MM.1S (cell line): ENCODE measurements around the gene FMN1.

ENCODE experiments used
- DNase-seq: peaks from one replicate; pipeline ENCODE4 v3.0.0-alpha.2; 2015
- H2AFZ ChIP-seq: fragments of 300-600 bp; sonication (generic); 2 replicates; pipeline ENCODE4 v1.6.0; 2016; ENCODE audit warnings: antibody characterized with exemption, low read length
- H3F3A ChIP-seq: fragments of 300-600 bp; sonication (generic); 2 replicates; pipeline ENCODE4 v1.6.1; 2016; ENCODE audit warnings: mild to moderate bottlenecking, antibody characterized with exemption, low read length, moderate library complexity, mixed read lengths; ENCODE audit not compliant: insufficient read depth
- H3K27ac ChIP-seq: fragments of 300-600 bp; sonication (generic); 2 replicates; pipeline ENCODE4 v1.5.1; 2016; ENCODE audit warnings: mild to moderate bottlenecking, low read length
- H3K27me3 ChIP-seq: fragments of 300-600 bp; sonication (generic); replicated peaks from 2 replicates; pipeline ENCODE4 v1.6.0; 2016; ENCODE audit warnings: low read length; ENCODE audit not compliant: insufficient read depth
- H3K36me3 ChIP-seq: fragments of 300-600 bp; sonication (generic); replicated peaks from 2 replicates; pipeline ENCODE4 v1.6.1; 2016; ENCODE audit warnings: mild to moderate bottlenecking, low read length, mixed read lengths; ENCODE audit not compliant: insufficient read depth
- H3K4me1 ChIP-seq: fragments of 300-600 bp; sonication (generic); 2 replicates; pipeline ENCODE4 v1.6.1; 2016; ENCODE audit warnings: low read length, mixed read lengths
- H3K4me2 ChIP-seq: fragments of 300-600 bp; sonication (generic); 2 replicates; pipeline ENCODE4 v1.6.0; 2016; ENCODE audit warnings: low read depth, low read length
- H3K4me3 ChIP-seq: fragments of 300-600 bp; sonication (generic); 2 replicates; pipeline ENCODE4 v1.5.1; 2016; ENCODE audit warnings: low read length, mixed read lengths
- H3K79me2 ChIP-seq: fragments of 300-600 bp; sonication (generic); 2 replicates; pipeline ENCODE4 v1.6.1; 2016; ENCODE audit warnings: mixed run types, low read length, mixed read lengths
- H3K9ac ChIP-seq: fragments of 300-600 bp; sonication (generic); 2 replicates; pipeline ENCODE4 v1.6.1; 2016; ENCODE audit warnings: low read length, mixed read lengths
- H3K9me2 ChIP-seq: fragments of 300-600 bp; sonication (generic); replicated peaks from 2 replicates; pipeline ENCODE4 v1.6.1; 2016; ENCODE audit warnings: mild to moderate bottlenecking, low read length, mixed read lengths; ENCODE audit not compliant: insufficient read depth
- H3K9me3 ChIP-seq: fragments of 300-600 bp; sonication (generic); replicated peaks from 2 replicates; pipeline ENCODE4 v1.6.1; 2016; ENCODE audit warnings: mild to moderate bottlenecking, low read length, mixed read lengths; ENCODE audit not compliant: insufficient read depth
- H4K20me1 ChIP-seq: fragments of 300-600 bp; sonication (generic); 2 replicates; pipeline ENCODE4 v1.6.1; 2016; ENCODE audit warnings: mild to moderate bottlenecking, low read length, moderate library complexity, mixed read lengths; ENCODE audit not compliant: insufficient read depth
- EZH2 ChIP-seq: fragments of 300-600 bp; sonication (generic); optimal IDR thresholded peaks from 2 replicates; pipeline ENCODE3; 2017; ENCODE audit warnings: low read depth, mild to moderate bottlenecking, antibody characterized with exemption, low read length, mixed read lengths
- EZH2phosphoT487 ChIP-seq: fragments of 300-600 bp; sonication (generic); IDR thresholded peaks from 2 replicates; pipeline ENCODE4 v1.6.1; 2018; ENCODE audit warnings: antibody characterized with exemption, low read length
- TF ChIP-seq, protein P1 (sequence below): fragments of 300-600 bp; sonication (generic); IDR thresholded peaks from 2 replicates; pipeline ENCODE4 v1.5.1; 2016; ENCODE audit warnings: antibody characterized with exemption, low read length, mixed read lengths

FMN1 gene

DNA sequence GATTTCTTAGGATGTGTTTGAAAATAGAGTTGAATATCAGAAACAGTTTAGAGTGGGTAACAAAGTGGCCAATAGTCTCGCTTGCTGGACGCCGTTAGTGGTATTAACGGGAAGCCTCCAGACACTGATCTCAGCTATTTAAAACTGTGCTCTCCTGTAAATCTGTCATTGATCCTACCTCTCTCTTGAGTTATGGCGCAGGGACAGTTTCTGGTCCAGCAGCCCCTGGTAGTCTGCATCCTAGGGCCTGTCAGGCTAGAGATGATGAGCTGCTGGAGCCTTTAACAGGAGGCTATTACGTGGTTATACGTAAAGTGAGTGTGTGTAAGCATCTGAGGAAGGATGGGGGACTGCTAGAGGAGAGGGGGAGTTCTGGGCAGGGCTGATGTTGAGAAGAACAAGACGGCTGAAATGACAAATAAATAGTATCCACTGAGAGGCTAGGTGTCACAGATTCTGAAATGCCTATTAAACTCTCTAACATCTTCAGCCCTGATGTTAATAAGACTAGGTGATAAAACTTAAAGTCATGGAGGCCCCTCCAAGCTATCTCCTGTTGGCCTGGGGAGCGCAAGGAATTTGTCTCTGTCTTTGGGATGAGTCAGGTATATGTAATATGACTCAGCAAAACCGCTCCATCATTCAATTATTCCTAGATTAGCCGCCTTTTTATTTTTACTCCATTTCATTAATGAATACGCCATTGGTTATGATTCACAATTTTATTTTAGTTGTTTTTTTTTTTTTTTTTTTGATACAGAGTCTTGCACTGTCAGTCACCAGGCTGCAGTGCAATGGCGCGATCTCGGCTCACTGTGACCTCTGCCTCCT lies 321.0 kb downstream of the FMN1 start:
- H3K9ac ChIP-seq: no peak overlapping the region
- H3K27me3 ChIP-seq: no peaks in the 10 kb centered on the region
- DNase-seq: no peak
- no peak overlapping the region for H3K4me2 ChIP-seq
- no peak overlapping the region for H2AFZ ChIP-seq
- H4K20me1 ChIP-seq: no peaks in the 10 kb centered on the region
- no peaks in the 10 kb centered on the region for H3F3A ChIP-seq
- TF ChIP-seq, protein P1, sequence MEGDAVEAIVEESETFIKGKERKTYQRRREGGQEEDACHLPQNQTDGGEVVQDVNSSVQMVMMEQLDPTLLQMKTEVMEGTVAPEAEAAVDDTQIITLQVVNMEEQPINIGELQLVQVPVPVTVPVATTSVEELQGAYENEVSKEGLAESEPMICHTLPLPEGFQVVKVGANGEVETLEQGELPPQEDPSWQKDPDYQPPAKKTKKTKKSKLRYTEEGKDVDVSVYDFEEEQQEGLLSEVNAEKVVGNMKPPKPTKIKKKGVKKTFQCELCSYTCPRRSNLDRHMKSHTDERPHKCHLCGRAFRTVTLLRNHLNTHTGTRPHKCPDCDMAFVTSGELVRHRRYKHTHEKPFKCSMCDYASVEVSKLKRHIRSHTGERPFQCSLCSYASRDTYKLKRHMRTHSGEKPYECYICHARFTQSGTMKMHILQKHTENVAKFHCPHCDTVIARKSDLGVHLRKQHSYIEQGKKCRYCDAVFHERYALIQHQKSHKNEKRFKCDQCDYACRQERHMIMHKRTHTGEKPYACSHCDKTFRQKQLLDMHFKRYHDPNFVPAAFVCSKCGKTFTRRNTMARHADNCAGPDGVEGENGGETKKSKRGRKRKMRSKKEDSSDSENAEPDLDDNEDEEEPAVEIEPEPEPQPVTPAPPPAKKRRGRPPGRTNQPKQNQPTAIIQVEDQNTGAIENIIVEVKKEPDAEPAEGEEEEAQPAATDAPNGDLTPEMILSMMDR: no peak
- TF ChIP-seq EZH2phosphoT487 (no peak), EZH2 (no peak)
- H3K9me2 ChIP-seq: no peaks in the 10 kb centered on the region
- H3K79me2 ChIP-seq: no peaks in the 10 kb centered on the region
- 0 out of 2 replicates have a peak, but pooled peaks cover 3% of the 10 kb centered on the region for H3K36me3 ChIP-seq
- no peaks in the 10 kb centered on the region for H3K4me1 ChIP-seq
- H3K4me3 ChIP-seq: no peak overlapping the region
- no peaks in the 10 kb centered on the region for H3K9me3 ChIP-seq
- H3K27ac ChIP-seq: no peak overlapping the region

DNA sequence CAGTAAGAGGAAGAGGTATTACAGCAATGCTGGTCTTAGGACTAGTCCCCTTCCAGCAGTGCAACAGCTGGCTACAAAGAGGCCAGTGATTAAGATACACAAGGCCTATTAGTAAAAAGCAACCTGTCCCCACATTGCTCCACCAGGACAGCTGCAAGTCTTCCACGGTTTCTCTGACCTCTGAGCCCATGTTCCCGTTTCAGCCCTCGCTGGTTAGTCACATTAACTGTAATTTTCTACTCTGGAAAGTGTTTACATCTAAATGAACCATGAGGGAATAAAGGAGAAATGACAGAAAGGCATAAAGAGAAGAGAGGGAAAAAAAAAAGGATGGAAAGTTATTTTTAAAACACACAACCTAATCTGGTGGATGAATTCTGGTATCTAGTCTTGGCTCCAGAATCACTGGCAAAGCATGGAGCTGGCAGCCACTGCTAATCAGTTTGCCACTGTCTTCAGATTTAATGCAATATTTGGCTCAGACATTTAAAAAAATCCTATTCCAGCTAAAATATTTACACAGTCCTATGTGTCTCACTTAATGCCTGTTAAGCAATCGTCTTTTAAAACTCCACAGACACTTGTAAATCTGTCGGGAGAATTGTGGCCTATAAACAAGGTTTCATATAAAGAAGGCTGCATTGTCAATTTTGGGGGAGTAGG lies 321.8 kb downstream of the FMN1 start:
- Histone ChIP-seq H3K4me2 (no peak overlapping the region), H3K4me1 (no peaks in the 10 kb centered on the region), H3K36me3 (0 out of 2 replicates have a peak, but pooled peaks cover 3% of the 10 kb centered on the region), H3K9me3 (no peaks in the 10 kb centered on the region), H2AFZ (no peak overlapping the region), H4K20me1 (no peaks in the 10 kb centered on the region), H3K4me3 (no peak overlapping the region), H3K27me3 (no peaks in the 10 kb centered on the region), H3F3A (no peaks in the 10 kb centered on the region), H3K9ac (no peak overlapping the region), H3K79me2 (no peaks in the 10 kb centered on the region), H3K9me2 (no peaks in the 10 kb centered on the region), H3K27ac (no peak overlapping the region)
- no peak for DNase-seq
- TF ChIP-seq, protein P1: no peak
- TF ChIP-seq EZH2phosphoT487: no peak
- TF ChIP-seq EZH2: no peak

DNA sequence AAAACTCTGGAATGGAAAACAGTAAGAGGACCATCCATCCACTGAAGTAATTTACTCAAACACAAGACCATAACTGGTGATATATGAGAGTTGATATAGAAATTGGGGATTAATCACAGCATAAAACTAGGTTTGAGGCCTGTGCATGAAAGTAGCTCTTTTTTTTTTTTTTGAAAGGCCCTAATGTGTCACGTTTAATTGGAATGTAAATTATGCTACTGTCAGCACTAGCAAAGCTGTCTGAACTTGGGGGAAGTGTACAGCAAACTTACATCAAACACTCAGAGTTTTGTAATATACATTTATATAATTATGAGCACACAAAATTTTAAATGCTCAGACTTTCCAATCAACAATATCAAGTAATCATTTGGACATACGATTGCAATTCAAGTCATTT lies 322.6 kb downstream of the FMN1 start:
- H3K36me3 ChIP-seq: 0 out of 2 replicates have a peak, but pooled peaks cover 3% of the 10 kb centered on the region
- no peaks in the 10 kb centered on the region for H3K27me3 ChIP-seq
- no peak for DNase-seq
- no peak overlapping the region for H3K4me3 ChIP-seq
- H3K9me3 ChIP-seq: no peaks in the 10 kb centered on the region
- no peaks in the 10 kb centered on the region for H3K9me2 ChIP-seq
- no peak for TF ChIP-seq EZH2phosphoT487
- TF ChIP-seq, protein P1: no peak
- no peak for TF ChIP-seq EZH2
- H3K4me2 ChIP-seq: no peak overlapping the region
- H3F3A ChIP-seq: no peaks in the 10 kb centered on the region
- no peak overlapping the region for H3K27ac ChIP-seq
- H3K79me2 ChIP-seq: no peaks in the 10 kb centered on the region
- no peaks in the 10 kb centered on the region for H4K20me1 ChIP-seq
- no peaks in the 10 kb centered on the region for H3K4me1 ChIP-seq
- no peak overlapping the region for H2AFZ ChIP-seq
- H3K9ac ChIP-seq: no peak overlapping the region
